Measurements from ENCODE around the gene CENATAC.

- TF ChIP-seq EZH2phosphoT487 (IDR thresholded peaks at IDR 0.05; ENCODE audit: low read depth) (no peak), CTCF (IDR thresholded peaks at IDR 0.05; ENCODE audit: low read depth, low read length) (no peak)
Measured at GRCh38 chr11:118958577-118958976, 39.4 kb upstream of the CENATAC start.

Data from OCI-LY3 (cell line).